ENCODE results near the gene C12orf60.
A peak's percentile ranks its signal among the peaks of the same experiment; 100 is the strongest.

Gene C12orf60

DNA sequence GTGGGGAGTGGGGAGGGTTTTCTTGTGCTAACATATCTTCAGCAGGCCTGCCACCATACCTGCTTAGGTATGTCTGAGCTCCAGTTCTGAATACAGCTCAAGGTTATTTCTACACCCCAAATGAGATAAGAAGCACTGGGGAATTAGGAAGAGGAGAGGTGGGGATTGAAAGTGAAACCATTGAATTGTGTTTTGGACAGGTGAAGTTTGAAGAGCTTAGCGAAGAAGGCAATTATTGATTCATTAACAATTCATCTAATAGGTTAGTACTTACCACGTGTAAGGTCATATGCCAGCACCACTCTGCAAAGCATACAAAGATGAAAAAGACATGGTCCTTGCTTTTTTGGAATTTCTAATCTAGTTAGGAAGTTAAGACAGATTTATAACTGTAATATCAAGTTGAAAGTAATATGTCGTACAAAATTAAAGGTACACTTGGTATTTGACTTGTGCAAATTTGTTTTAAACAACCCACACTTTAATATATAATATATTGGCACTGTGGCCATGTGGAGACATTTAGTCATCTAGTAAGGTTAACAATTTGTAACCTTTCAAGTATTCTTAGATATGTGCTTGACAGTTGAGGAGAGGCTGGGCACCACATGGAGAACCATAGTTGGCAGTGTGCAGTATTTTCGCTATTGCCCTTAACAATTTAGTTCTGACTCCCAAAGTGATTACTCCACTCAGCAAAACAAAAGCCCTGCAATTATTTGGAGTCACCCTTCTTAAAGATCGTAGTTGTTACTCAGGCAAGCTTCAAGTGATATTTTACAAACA, 6.9 kb downstream of the C12orf60 start:
- TF ChIP-seq, protein P1, sequence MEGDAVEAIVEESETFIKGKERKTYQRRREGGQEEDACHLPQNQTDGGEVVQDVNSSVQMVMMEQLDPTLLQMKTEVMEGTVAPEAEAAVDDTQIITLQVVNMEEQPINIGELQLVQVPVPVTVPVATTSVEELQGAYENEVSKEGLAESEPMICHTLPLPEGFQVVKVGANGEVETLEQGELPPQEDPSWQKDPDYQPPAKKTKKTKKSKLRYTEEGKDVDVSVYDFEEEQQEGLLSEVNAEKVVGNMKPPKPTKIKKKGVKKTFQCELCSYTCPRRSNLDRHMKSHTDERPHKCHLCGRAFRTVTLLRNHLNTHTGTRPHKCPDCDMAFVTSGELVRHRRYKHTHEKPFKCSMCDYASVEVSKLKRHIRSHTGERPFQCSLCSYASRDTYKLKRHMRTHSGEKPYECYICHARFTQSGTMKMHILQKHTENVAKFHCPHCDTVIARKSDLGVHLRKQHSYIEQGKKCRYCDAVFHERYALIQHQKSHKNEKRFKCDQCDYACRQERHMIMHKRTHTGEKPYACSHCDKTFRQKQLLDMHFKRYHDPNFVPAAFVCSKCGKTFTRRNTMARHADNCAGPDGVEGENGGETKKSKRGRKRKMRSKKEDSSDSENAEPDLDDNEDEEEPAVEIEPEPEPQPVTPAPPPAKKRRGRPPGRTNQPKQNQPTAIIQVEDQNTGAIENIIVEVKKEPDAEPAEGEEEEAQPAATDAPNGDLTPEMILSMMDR (conservative IDR thresholded peaks at IDR 0.05; ENCODE audit: low read depth) = no peak
- ChIA-PET CTCF (interaction anchor here (0.7 to 1.8 kb wide), 5 partner anchors 29 to 187 kb away, joined by 3 to 17 read pairs (median 4); no protein-coding TSS in a partner anchor), POLR2A (ENCODE audit: low non-redundant PET) (no interaction called here)
- DNase-seq (ENCODE audit: low spot score) = no peak
- no peak overlapping the region for H3K27ac ChIP-seq

DNA sequence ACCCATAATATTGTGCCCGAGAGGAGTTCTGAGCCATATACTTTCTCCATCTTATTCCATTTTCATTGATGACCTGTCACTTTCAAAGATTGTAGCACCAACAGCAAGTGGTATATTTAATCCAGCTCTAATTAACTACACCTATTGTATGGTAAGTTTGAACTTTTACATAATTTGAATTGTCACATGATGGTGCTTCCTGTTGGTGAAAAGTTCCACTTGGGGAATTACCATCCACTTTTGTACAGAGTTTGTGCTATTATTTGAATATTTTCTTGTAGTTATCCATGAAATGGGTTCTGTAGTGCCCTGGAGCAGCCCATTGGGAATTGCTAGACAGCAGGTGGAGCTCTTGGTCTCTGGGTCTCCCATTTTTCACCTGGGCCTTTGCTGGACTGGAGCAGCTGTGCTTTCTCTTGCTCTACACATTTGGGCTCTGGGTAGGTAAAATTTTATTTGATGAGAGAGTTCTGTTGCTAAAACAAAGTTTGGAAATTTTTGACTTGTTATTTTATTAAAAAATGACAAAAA, 7.5 kb downstream of the C12orf60 start:
- ChIA-PET CTCF (interaction anchor here (0.8 to 1.8 kb wide), 5 partner anchors 30 to 186 kb away, joined by 3 to 17 read pairs (median 3); no protein-coding TSS in a partner anchor), POLR2A (ENCODE audit: low non-redundant PET) (no interaction called here)
- no peak overlapping the region for H3K27ac ChIP-seq
- TF ChIP-seq, protein P1 (conservative IDR thresholded peaks at IDR 0.05; ENCODE audit: low read depth) = no peak
- peak; percentile 11 for DNase-seq (ENCODE audit: low spot score)

DNA sequence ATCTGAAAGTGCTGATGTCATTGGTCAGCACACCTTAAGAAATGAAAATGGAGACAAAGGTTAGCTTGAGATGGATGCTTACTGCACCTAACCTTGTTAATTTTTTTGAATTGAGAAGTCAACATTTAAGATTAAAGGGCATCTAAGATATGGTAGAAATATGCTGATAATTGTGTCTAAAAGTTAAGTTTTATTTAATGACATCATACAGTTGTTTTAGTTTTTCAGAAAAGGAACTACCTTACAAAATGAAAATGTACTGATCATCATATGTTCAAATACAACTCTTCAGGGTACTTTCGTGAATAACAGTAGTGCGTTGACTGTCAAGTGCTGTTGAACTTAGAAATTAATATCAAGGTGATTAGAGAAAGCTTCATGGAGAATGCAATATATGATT, 8.0 kb downstream of the C12orf60 start:
- ChIA-PET CTCF (interaction anchor here (0.8 to 1.8 kb wide), 5 partner anchors 30 to 186 kb away, joined by 3 to 17 read pairs (median 3); no protein-coding TSS in a partner anchor), POLR2A (ENCODE audit: low non-redundant PET) (no interaction called here)
- TF ChIP-seq, protein P1 (conservative IDR thresholded peaks at IDR 0.05; ENCODE audit: low read depth) = no peak
- no peak for DNase-seq (ENCODE audit: low spot score)
- no peak overlapping the region for H3K27ac ChIP-seq

DNA sequence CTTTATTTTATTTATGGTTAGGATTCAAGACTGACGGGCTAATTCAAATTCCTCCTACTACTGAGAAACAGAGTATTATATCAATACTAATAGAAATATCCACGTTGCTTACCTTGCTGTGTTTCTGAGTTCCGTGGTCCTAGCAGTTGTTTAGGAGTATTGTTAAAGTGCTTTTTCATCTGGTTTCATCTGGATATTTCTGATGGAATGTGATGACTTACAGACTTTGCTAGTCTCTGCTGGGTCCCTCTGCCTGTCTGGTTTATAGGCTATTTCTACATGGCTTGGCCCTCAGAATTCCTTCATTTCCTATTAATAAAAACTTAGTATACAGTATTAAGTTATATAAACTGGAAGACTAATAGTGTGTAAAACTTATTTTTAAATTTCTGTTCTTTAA, 10.5 kb downstream of the C12orf60 start, which contains the start of gene SMCO3:
SMCO3 (minus strand) TSS at position 169 of the 400 bp plus-strand sequence. CDS start 7,502 bp downstream, outside the sequence.
- ChIA-PET POLR2A (ENCODE audit: low non-redundant PET) (no interaction called here), CTCF (interaction anchor here (1.1 kb wide), 1 partner anchor 181 kb away, joined by 4 read pairs; no protein-coding TSS in a partner anchor)
- TF ChIP-seq, protein P1 (conservative IDR thresholded peaks at IDR 0.05; ENCODE audit: low read depth) = no peak
- H3K27ac ChIP-seq = no peak within 1 kb of the TSS
- no peak for DNase-seq (ENCODE audit: low spot score)

DNA sequence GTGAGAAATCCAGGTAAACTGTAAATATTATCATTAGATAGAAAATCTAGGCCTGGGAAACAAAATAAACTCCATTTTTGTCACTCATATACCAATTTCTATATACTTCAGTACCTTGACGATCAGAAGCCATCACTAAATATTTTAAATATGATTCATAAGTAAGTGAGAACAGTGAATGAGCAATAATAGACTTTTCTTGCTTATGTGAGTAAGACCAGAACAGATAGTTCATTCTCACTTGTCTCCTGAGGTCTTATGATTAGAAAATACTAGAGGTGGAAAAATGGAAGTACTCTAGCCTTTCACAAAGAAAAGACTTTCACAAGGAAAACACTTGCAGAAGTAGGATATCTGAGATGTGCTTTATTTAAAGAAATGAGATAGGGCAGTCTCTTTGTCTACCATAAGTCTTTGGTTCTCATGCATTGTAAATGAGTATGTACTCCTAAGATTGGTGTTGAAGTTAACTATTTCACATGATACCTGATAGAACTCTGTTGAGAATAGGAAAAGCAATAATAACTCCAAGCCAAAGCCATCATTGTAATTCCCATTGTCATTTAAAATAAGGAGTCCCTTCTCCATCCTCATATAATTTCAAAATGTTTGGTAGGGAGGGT, 20.7 kb downstream of the C12orf60 start:
- no peak overlapping the region for H3K27ac ChIP-seq
- peak; percentile 37 for DNase-seq (ENCODE audit: low spot score)
- ChIA-PET POLR2A (ENCODE audit: low non-redundant PET) (no interaction called here), CTCF (no interaction called here)
- TF ChIP-seq, protein P1 (conservative IDR thresholded peaks at IDR 0.05; ENCODE audit: low read depth) = no peak

DNA sequence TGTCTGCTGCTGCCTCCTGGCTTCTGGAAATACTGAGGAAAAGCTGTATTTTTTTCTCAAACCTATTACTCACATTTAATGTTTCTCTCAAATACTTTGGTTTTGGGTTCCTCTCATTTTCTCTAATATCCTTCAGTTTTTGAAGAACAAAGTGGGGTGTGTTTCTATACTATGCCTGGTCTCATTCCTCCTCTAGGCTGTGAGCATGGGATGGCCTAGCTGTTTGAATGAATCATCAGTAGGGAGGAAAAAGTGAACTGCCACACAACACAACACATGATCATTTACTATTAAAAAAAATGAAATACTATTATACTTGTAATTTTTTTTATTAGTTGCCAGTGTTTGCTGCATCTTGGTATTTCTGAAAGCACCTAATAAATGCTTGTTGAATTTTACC, 21.8 kb downstream of the C12orf60 start:
- no peak overlapping the region for H3K27ac ChIP-seq
- POLR2A ChIA-PET (ENCODE audit: low non-redundant PET) = no interaction called here
- TF ChIP-seq, protein P1 (conservative IDR thresholded peaks at IDR 0.05; ENCODE audit: low read depth) = no peak
- CTCF ChIA-PET = no interaction called here
- no peak for DNase-seq (ENCODE audit: low spot score)
